ENCODE data around the gene BFAR. TPM values are rescaled to one million over a fixed set of nuclear protein-coding genes. Genes with fewer than 3 reads are reported as not detected.

BFAR gene, protein sequence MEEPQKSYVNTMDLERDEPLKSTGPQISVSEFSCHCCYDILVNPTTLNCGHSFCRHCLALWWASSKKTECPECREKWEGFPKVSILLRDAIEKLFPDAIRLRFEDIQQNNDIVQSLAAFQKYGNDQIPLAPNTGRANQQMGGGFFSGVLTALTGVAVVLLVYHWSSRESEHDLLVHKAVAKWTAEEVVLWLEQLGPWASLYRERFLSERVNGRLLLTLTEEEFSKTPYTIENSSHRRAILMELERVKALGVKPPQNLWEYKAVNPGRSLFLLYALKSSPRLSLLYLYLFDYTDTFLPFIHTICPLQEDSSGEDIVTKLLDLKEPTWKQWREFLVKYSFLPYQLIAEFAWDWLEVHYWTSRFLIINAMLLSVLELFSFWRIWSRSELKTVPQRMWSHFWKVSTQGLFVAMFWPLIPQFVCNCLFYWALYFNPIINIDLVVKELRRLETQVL
- total RNA-seq, result 91.3 and 109 TPM in 2 replicates

GRCh38 chr16:14632693-14633569 lies at the start of gene BFAR:
TSS of gene BFAR (plus strand) at chr16:14632951. CDS start at chr16:14644347, 11,396 bp downstream.

GRCh38 chr16:14629919-14630619 lies 2.7 kb upstream of the BFAR start, which contains the start of gene PARN:
TSS of gene PARN (minus strand) at chr16:14630260. CDS start at chr16:14630125, 135 bp downstream.

GRCh38 chr16:14694129-14694528 lies 61.4 kb downstream of the BFAR start, which contains the start of gene PLA2G10:
TSS of gene PLA2G10 (minus strand) at chr16:14694308. CDS start at chr16:14694229, 79 bp downstream.

GRCh38 chr16:14703156-14704011 lies 70.6 kb downstream of the BFAR start, which contains the start of gene NPIPA3:
TSS of gene NPIPA3 (plus strand) at chr16:14703411. CDS start at chr16:14708944, 5,533 bp downstream.

Small RNAs within 50 kb of the gene (small RNA-seq; reads per million reads assigned to genes)
- not detected for gene RN7SL274P (ENCODE audit: low replicate concordance)
- not detected for gene RNU7-125P (ENCODE audit: low replicate concordance)

Other genes starting within 250 kb of the BFAR start
- 33.5 and 50.3 TPM in 2 replicates for gene PARN, start 2.7 kb upstream of the BFAR start, total RNA-seq
- gene PLA2G10, start 61.4 kb downstream of the BFAR start, total RNA-seq, result not detected in 2 replicates
- gene NPIPA3, start 70.5 kb downstream of the BFAR start, total RNA-seq, result 0.29 and 0.44 TPM in 2 replicates
- 0.29 and 0.44 TPM in 2 replicates for gene NPIPA2, start 109.6 kb downstream of the BFAR start, total RNA-seq
- gene NOMO1, start 200.8 kb downstream of the BFAR start, total RNA-seq, result 68.6 and 164 TPM in 2 replicates